ENCODE results near the gene GABRR1.

GABRR1 gene

GRCh38 chr6:89215391-89215790 lies 1.8 kb downstream of the GABRR1 start:
- DNase-seq = no peak

GRCh38 chr6:89214197-89214596 lies 3.0 kb downstream of the GABRR1 start:
- no peak for DNase-seq

- DNase-seq = no peak
These were observed 4.7 kb downstream of the GABRR1 start for GRCh38 chr6:89212472-89212871.

GRCh38 chr6:89209457-89209856 lies 7.7 kb downstream of the GABRR1 start:
- DNase-seq = no peak

- DNase-seq = no peak
These were observed 8.6 kb downstream of the GABRR1 start for GRCh38 chr6:89208551-89208950.

GRCh38 chr6:89205819-89206218 lies 11.3 kb downstream of the GABRR1 start:
- no peak for DNase-seq

- DNase-seq = no peak
These were observed 13.1 kb downstream of the GABRR1 start for GRCh38 chr6:89204096-89204495.

GRCh38 chr6:89200706-89201215 lies 16.4 kb downstream of the GABRR1 start:
- no peak for DNase-seq

GRCh38 chr6:89199579-89199978 lies 17.6 kb downstream of the GABRR1 start:
- DNase-seq = no peak

GRCh38 chr6:89198235-89198634 lies 18.9 kb downstream of the GABRR1 start:
- DNase-seq = no peak

- no peak for DNase-seq
These were observed 20.0 kb downstream of the GABRR1 start for GRCh38 chr6:89197141-89197540.

GRCh38 chr6:89194559-89194958 lies 22.6 kb downstream of the GABRR1 start:
- no peak for DNase-seq

- no peak for DNase-seq
These were observed 26.4 kb downstream of the GABRR1 start for GRCh38 chr6:89190741-89191140.

GRCh38 chr6:89187504-89187903 lies 29.7 kb downstream of the GABRR1 start:
- no peak for DNase-seq

GRCh38 chr6:89186762-89187161 lies 30.4 kb downstream of the GABRR1 start:
- DNase-seq = no peak

- no peak for DNase-seq
These were observed 32.8 kb downstream of the GABRR1 start for GRCh38 chr6:89184344-89184743.

GRCh38 chr6:89183294-89183693 lies 33.9 kb downstream of the GABRR1 start:
- no peak for DNase-seq

- DNase-seq = no peak
These were observed 36.2 kb downstream of the GABRR1 start for GRCh38 chr6:89180971-89181370.

- no peak for DNase-seq
These were observed 37.0 kb downstream of the GABRR1 start for GRCh38 chr6:89180112-89180511.

- no peak for DNase-seq
These were observed 43.5 kb downstream of the GABRR1 start for GRCh38 chr6:89173634-89174033.

GRCh38 chr6:89172131-89172530 lies 45.0 kb downstream of the GABRR1 start:
- DNase-seq = no peak

GRCh38 chr6:89162047-89162371 lies 55.1 kb downstream of the GABRR1 start:
- DNase-seq = no peak

- DNase-seq = no peak
These were observed 55.7 kb downstream of the GABRR1 start for GRCh38 chr6:89161326-89162046.

GRCh38 chr6:89160331-89161092 lies 56.6 kb downstream of the GABRR1 start:
- no peak for DNase-seq

Measured in T-helper 2 cell (primary cell).